Stimulated activated naive CD8-positive, alpha-beta T cell treated with anti-CD3 and anti-CD28 coated beads, Interleukin-15, Interleukin-2, amounts not matched to agents 100 ng/mL and 50 ng/mL, for 24 hours (primary cell): ENCODE measurements around the gene ADAMTS20.

Source experiments
- H3K27ac Mint-ChIP-seq: one replicate; pipeline ENCODE4 v1.8.0; 2021; ENCODE audit warnings: mild to moderate bottlenecking, mixed read lengths
- H3K27me3 Mint-ChIP-seq: one replicate; pipeline ENCODE4 v1.8.0; 2021; ENCODE audit warnings: mixed read lengths
- H3K36me3 Mint-ChIP-seq: one replicate; pipeline ENCODE4 v1.8.0; 2021; ENCODE audit warnings: low read depth, mixed read lengths
- H3K4me1 Mint-ChIP-seq: one replicate; pipeline ENCODE4 v1.8.0; 2021; ENCODE audit warnings: low read depth, mixed read lengths
- H3K4me3 Mint-ChIP-seq: one replicate; pipeline ENCODE4 v1.8.0; 2021; ENCODE audit warnings: mild to moderate bottlenecking, mixed read lengths
- H3K9me3 Mint-ChIP-seq: one replicate; pipeline ENCODE4 v1.8.0; 2021; ENCODE audit warnings: mixed read lengths

ADAMTS20 gene

GRCh38 chr12:43320281-43320680 is 231.7 kb downstream of the ADAMTS20 start:
- Mint-ChIP-seq H3K9me3 (no peaks in the 10 kb centered on the region), H3K36me3 (no peaks in the 10 kb centered on the region), H3K4me3 (no peak overlapping the region), H3K27me3 (no peaks in the 10 kb centered on the region), H3K27ac (no peak overlapping the region), H3K4me1 (no peaks in the 10 kb centered on the region)

GRCh38 chr12:43318021-43318420 is 234.0 kb downstream of the ADAMTS20 start:
- Mint-ChIP-seq H3K9me3 (no peaks in the 10 kb centered on the region), H3K4me1 (no peaks in the 10 kb centered on the region), H3K27me3 (no peaks in the 10 kb centered on the region), H3K27ac (no peak overlapping the region), H3K4me3 (no peak overlapping the region), H3K36me3 (no peaks in the 10 kb centered on the region)

DNA sequence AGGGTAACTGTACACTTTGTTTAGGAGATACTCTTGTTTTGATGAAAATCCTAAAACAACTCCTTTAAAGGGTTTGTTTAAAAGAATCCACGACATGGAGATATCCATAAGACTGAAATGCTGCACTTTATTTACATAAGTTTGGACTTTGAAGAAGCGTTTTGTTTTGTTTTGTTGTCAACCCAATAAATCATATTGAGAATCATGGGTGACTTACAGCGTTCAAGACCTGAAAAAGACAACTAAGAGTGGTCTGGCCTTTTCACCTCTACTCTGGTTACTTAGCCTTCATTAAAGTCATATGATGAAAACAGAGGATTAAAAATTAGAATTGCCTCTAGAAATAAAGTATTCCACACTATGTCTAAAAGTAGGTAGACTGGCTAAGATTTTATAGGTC is 234.8 kb downstream of the ADAMTS20 start:
- H3K9me3 Mint-ChIP-seq: no peaks in the 10 kb centered on the region
- H3K36me3 Mint-ChIP-seq: no peaks in the 10 kb centered on the region
- no peaks in the 10 kb centered on the region for H3K4me1 Mint-ChIP-seq
- no peaks in the 10 kb centered on the region for H3K27me3 Mint-ChIP-seq
- no peak overlapping the region for H3K4me3 Mint-ChIP-seq
- no peak overlapping the region for H3K27ac Mint-ChIP-seq

DNA sequence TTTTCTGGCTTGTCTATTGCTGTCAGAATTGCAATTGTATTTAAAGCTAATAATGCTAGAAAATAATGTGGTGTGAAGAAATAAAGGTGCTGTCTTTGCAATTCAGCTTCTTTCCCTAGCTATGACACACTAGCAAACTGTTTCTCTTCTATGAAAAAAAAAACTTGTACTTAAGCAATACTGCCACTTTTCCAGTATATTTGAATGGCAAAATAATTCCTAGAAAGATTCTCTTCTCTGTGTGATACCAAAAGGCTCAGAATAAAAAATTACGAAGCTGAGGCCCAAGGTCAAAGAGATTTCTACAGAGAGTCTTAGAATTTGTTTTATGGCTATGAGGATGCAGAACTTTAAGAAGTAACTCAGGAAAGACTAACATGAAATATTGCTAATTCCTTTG is 235.5 kb downstream of the ADAMTS20 start:
- H3K27me3 Mint-ChIP-seq: no peaks in the 10 kb centered on the region
- no peaks in the 10 kb centered on the region for H3K36me3 Mint-ChIP-seq
- no peaks in the 10 kb centered on the region for H3K9me3 Mint-ChIP-seq
- no peak overlapping the region for H3K4me3 Mint-ChIP-seq
- no peaks in the 10 kb centered on the region for H3K4me1 Mint-ChIP-seq
- no peak overlapping the region for H3K27ac Mint-ChIP-seq

DNA sequence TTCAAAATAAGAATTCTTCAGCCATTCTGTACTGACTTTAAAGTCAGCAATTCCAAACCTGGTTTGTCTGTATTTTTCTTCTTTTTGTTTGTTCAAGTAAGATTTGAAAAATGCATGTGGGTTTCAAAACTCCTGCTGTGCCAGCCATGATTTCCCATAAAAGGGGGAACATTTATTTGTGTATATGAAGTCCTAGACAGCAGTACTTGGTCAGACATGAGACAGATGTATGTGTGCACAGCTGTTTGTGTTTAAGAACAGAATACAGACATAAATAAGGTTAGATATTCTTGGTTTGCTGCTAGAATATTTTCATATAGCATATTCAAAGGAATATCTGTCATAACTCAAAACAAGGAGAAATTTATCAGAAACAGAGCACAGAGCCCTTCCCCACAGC is 236.0 kb downstream of the ADAMTS20 start:
- no peaks in the 10 kb centered on the region for H3K4me1 Mint-ChIP-seq
- no peak overlapping the region for H3K27ac Mint-ChIP-seq
- H3K4me3 Mint-ChIP-seq: no peak overlapping the region
- no peaks in the 10 kb centered on the region for H3K27me3 Mint-ChIP-seq
- H3K36me3 Mint-ChIP-seq: no peaks in the 10 kb centered on the region
- H3K9me3 Mint-ChIP-seq: peaks cover 3% of the 10 kb centered on the region

GRCh38 chr12:43312991-43313505 is 239.0 kb downstream of the ADAMTS20 start:
- Mint-ChIP-seq H3K9me3 (peaks cover 9% of the 10 kb centered on the region), H3K27ac (no peak overlapping the region), H3K36me3 (no peaks in the 10 kb centered on the region)

DNA sequence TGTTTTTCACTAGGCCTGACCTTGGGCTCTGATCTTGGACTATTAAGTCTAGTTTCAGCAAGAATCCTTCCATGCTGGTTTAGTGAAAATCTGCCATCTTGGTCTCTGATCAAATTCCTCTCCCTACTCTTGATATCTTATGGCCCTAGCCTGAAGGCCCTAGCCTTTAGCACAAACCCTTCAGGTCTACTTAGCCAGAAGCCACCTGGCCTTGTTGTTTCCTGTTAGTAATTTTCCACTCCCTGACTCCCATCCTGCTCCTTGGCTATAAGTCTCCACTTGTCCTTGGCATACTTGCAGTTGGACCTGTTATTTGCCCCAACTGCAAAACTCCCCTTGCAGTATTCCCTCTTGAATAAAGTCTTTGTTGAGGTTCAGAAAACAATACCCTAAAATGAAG is 241.4 kb downstream of the ADAMTS20 start:
- Mint-ChIP-seq H3K27me3 (no peaks in the 10 kb centered on the region), H3K36me3 (no peaks in the 10 kb centered on the region), H3K27ac (no peak overlapping the region), H3K4me1 (no peaks in the 10 kb centered on the region), H3K4me3 (no peak overlapping the region), H3K9me3 (peaks cover 11% of the 10 kb centered on the region)

More at GRCh38 chr12:43312991-43313505, 239.0 kb downstream of the ADAMTS20 start:
- H3K4me3 Mint-ChIP-seq: no peak overlapping the region
- H3K27me3 Mint-ChIP-seq: no peaks in the 10 kb centered on the region
- no peaks in the 10 kb centered on the region for H3K4me1 Mint-ChIP-seq

GRCh38 chr12:43309959-43310358 is 242.0 kb downstream of the ADAMTS20 start:
- Mint-ChIP-seq H3K9me3 (peaks cover 11% of the 10 kb centered on the region), H3K4me1 (no peaks in the 10 kb centered on the region), H3K27me3 (no peaks in the 10 kb centered on the region), H3K4me3 (no peak overlapping the region), H3K27ac (no peak overlapping the region), H3K36me3 (no peaks in the 10 kb centered on the region)

DNA sequence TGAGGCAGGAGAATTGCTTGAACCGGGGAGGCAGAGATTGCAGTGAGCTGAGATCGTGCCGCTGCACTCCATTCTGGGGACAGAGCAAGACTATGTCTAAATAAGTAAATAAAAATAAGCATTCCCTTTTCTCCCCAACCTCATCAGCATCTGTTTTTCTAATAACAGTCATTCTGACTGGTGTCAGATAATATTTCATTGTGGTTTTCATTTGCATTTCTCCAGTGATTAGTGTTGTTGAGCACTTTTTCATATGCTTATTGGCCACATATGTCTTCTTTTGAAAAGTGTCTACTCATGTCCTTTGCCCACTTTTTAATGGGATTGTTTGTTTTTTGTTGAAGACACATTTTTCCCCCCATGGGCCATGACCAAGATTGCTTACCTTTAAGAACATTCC is 243.2 kb downstream of the ADAMTS20 start:
- no peaks in the 10 kb centered on the region for H3K4me1 Mint-ChIP-seq
- H3K27ac Mint-ChIP-seq: no peak overlapping the region
- H3K27me3 Mint-ChIP-seq: no peaks in the 10 kb centered on the region
- H3K4me3 Mint-ChIP-seq: no peak overlapping the region
- peaks cover 14% of the 10 kb centered on the region for H3K9me3 Mint-ChIP-seq
- H3K36me3 Mint-ChIP-seq: no peaks in the 10 kb centered on the region

GRCh38 chr12:43307126-43307525 is 244.9 kb downstream of the ADAMTS20 start:
- Mint-ChIP-seq H3K4me3 (no peak overlapping the region), H3K9me3 (peaks cover 14% of the 10 kb centered on the region), H3K27me3 (no peaks in the 10 kb centered on the region), H3K4me1 (no peaks in the 10 kb centered on the region), H3K27ac (no peak overlapping the region), H3K36me3 (no peaks in the 10 kb centered on the region)

GRCh38 chr12:43306066-43306465 is 245.9 kb downstream of the ADAMTS20 start:
- H3K9me3 Mint-ChIP-seq: peaks cover 12% of the 10 kb centered on the region
- no peaks in the 10 kb centered on the region for H3K36me3 Mint-ChIP-seq
- no peaks in the 10 kb centered on the region for H3K4me1 Mint-ChIP-seq
- H3K27ac Mint-ChIP-seq: no peak overlapping the region
- H3K27me3 Mint-ChIP-seq: no peaks in the 10 kb centered on the region
- no peak overlapping the region for H3K4me3 Mint-ChIP-seq

GRCh38 chr12:43305065-43305464 is 246.9 kb downstream of the ADAMTS20 start:
- H3K36me3 Mint-ChIP-seq: no peaks in the 10 kb centered on the region
- H3K27me3 Mint-ChIP-seq: no peaks in the 10 kb centered on the region
- H3K9me3 Mint-ChIP-seq: peaks cover 7% of the 10 kb centered on the region
- H3K4me3 Mint-ChIP-seq: no peak overlapping the region
- no peaks in the 10 kb centered on the region for H3K4me1 Mint-ChIP-seq
- no peak overlapping the region for H3K27ac Mint-ChIP-seq
